ENCODE measurements around the gene IFIT1. TPM values are rescaled to one million over a fixed set of nuclear protein-coding genes. Genes with fewer than 3 reads are reported as not detected.

Gene IFIT1
- total and polyA plus RNA-seq, 2 donors (not counting 3 experiments of a cell fraction or from before 2014, with no cell fraction given) = 0.51 to 0.75 TPM

DNA sequence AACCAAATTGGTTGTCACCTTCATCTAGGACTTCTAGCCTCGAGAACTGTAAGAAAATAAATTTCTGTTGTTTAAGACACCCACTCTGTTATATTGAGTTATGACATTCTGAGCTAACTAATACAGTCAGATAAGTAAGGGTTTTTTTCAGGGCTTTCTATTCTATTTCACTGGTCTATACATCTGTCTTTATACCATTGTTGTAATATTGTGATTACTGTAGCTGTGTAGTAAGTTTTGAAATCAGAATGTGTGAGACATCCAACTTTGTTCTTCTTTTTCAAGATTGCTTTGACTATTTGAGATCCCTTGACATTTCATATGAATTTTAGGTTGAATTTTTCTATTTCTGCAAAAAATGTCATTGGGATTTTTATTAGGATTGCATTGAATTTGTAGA, 7.5 kb downstream of the IFIT1 start:
- H3K27me3 ChIP-seq (ENCODE audit: control insufficient read depth in 2 of 2, insufficient read depth in 2 of 2, low read length in 2 of 2) = no peaks in the 10 kb centered on the region
- POLR2A ChIA-PET = no interaction called here
- H3K9me3 ChIP-seq (replicated peaks; ENCODE audit: control insufficient read depth, insufficient read depth, low read length) = no peaks in the 10 kb centered on the region
- no peaks in the 10 kb centered on the region for H3K36me3 ChIP-seq (ENCODE audit: control insufficient read depth in 2 of 2, extremely low read depth in 1 of 2, insufficient read depth in 2 of 2, low read length in 2 of 2)
- FAIRE-seq (no peak), DNase-seq (ENCODE audit: low read depth, low spot score) (no peak)
- no peaks in the 10 kb centered on the region for H4K20me1 ChIP-seq (replicated peaks; ENCODE audit: control insufficient read depth, extremely low read depth, insufficient read depth, low read length)
- no peak overlapping the region for H2AFZ ChIP-seq (ENCODE audit: low read depth, low read length)
- dilution Hi-C loops (cut with MboI; ENCODE audit: extremely low pct_ligation_motif_present, low sequenced_read_pairs) = no loop called here
- H3K9ac ChIP-seq (replicated peaks; ENCODE audit: extremely low read depth, insufficient read depth, low read length) = no peak overlapping the region
- CTCF ChIA-PET = no interaction called here
- no peaks in the 10 kb centered on the region for H3K79me2 ChIP-seq (ENCODE audit: control insufficient read depth, insufficient read depth, low read length)
- H3K4me1 ChIP-seq (ENCODE audit: control insufficient read depth, extremely low read depth, insufficient read depth, low read length) = no peaks in the 10 kb centered on the region
- TF ChIP-seq FOS (IDR thresholded peaks at IDR 0.05; ENCODE audit: borderline replicate concordance, insufficient read depth, low read length) = no peak
- no peak for TF ChIP-seq GATA2 (IDR thresholded peaks at IDR 0.05; ENCODE audit: insufficient read depth, insufficient read length, low read depth, low read length)
- TF ChIP-seq JUN (IDR thresholded peaks at IDR 0.05; ENCODE audit: borderline replicate concordance, insufficient read depth, insufficient read length, low read depth) = no peak
- TF ChIP-seq EZH2 (IDR thresholded peaks at IDR 0.05; ENCODE audit: borderline replicate concordance, low read depth, low read length, severe bottlenecking) = no peak
- no peak for TF ChIP-seq MYC (IDR thresholded peaks at IDR 0.05; ENCODE audit: low read depth, low read length)
- no peak for TF ChIP-seq CTCF (IDR thresholded peaks at IDR 0.05; ENCODE audit: extremely low read depth in 1 of 2, insufficient read depth in 1 of 2, low read depth in 1 of 2, low read length in 2 of 2)
- TF ChIP-seq POLR2AphosphoS5 (IDR thresholded peaks at IDR 0.05; ENCODE audit: insufficient read depth, low read depth, low read length) = no peak
- no peak for TF ChIP-seq POLR2A (IDR thresholded peaks at IDR 0.05; ENCODE audit: low read depth, low read length)
- TF ChIP-seq MAX (IDR thresholded peaks at IDR 0.05; ENCODE audit: insufficient read depth, insufficient read length) = no peak
- BruUV-seq (replicated peaks) = no TSS peak
- intact Hi-C loops (cut with micrococcal nuclease) = no loop called here
- no peaks in the 10 kb centered on the region for H3K9me1 ChIP-seq (replicated peaks; ENCODE audit: control insufficient read depth, extremely low read depth, insufficient read depth, low read length)
- H3K27ac ChIP-seq (ENCODE audit: insufficient read depth, low read depth, low read length) = no peak overlapping the region
- no peak overlapping the region for H3K4me3 ChIP-seq (replicated peaks in 1 of 3; ENCODE audit: insufficient read depth in 1 of 3, low read depth in 1 of 3, low read length in 3 of 3)
- no peak overlapping the region for H3K4me2 ChIP-seq (ENCODE audit: insufficient read depth, low read length)

Data from endothelial cell of umbilical vein (primary cell).